GM12873 (cell line): ENCODE measurements around the gene BRAP.

Experiments used
- CTCF ChIP-seq: IDR thresholded peaks from 2 replicates; pipeline ENCODE4 v1.5.1; 2012; ENCODE audit warnings: low read depth, mild to moderate bottlenecking, moderate library complexity, low read length, control low read depth; ENCODE audit not compliant: insufficient read depth; ENCODE audit errors: missing control alignments

The BRAP gene

GRCh38 chr12:111685811-111686573 is at the start of gene BRAP, which contains the start of gene ACAD10:
BRAP (minus strand) TSS chr12:111685956; CDS start chr12:111685792, 164 bp downstream.
ACAD10 (plus strand) TSS chr12:111686053; CDS start chr12:111692710, 6,657 bp downstream.
- TF ChIP-seq CTCF = no peak

- no peak for TF ChIP-seq CTCF
Observed at GRCh38 chr12:111733340-111733915, 47.7 kb upstream of the BRAP start.

GRCh38 chr12:111732786-111733185 is 47.0 kb upstream of the BRAP start:
- no peak for TF ChIP-seq CTCF

GRCh38 chr12:111730420-111730819 is 44.7 kb upstream of the BRAP start:
- TF ChIP-seq CTCF = no peak

GRCh38 chr12:111728795-111729194 is 43.0 kb upstream of the BRAP start:
- no peak for TF ChIP-seq CTCF

- no peak for TF ChIP-seq CTCF
Observed at GRCh38 chr12:111720457-111720856, 34.7 kb upstream of the BRAP start.

DNA sequence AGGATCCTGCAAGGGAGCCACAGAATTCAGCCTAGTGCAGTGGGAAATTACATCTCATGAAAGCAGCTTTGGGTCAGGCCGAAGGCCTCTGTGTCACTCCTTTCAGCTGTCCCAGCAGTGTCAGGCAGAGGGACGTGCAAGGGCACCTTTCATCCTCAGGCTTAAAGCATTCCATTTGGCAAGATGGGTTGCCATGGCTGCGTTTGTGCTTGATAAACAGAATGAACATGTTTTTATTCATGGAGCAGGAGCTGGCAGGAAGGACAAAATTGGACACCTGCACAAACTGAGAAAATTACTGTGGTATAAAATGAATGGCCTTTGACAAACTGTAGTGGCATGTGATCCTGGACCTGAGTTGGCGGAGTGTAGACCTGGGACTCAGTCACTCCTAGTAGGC is 29.5 kb upstream of the BRAP start:
- no peak for TF ChIP-seq CTCF
